K562 (cell line): ENCODE results near the gene LIX1L. TPM values are rescaled to one million over a fixed set of nuclear protein-coding genes. Genes with fewer than 3 reads are reported as not detected.
A peak's percentile ranks its signal among the peaks of the same experiment; 100 is the strongest.

Experiments used
- GTF2E2 ChIP-seq: fragments of 200-800 bp; sonication (Bioruptor generic); IDR thresholded peaks from 2 replicates; pipeline ENCODE4 v1.6.1; 2016; ENCODE audit warnings: missing genetic modification characterization, missing compliant biosample characterization
- ILF3 ChIP-seq: fragments of 450-650 bp; IDR thresholded peaks from 2 replicates; pipeline ENCODE4 v1.6.1; 2018; ENCODE audit warnings: antibody characterized with exemption, mild to moderate bottlenecking, moderate library complexity, borderline replicate concordance
- MAZ ChIP-seq, 2 experiments: fragments of 450-650 bp in 1 of 2; sonication (generic) in 1 of 2; formaldehyde crosslinking; IDR thresholded peaks in 1 of 2; conservative IDR thresholded peaks in 1 of 2; 2 replicates each; pipeline versions ENCODE4 v1.4.0 to v1.5.0; 2020; ENCODE audit warnings: mild to moderate bottlenecking in 1 of 2, missing genetic modification reagents in 1 of 2
- MYBL2 ChIP-seq, 2 experiments: fragments of 450-650 bp in 1 of 2; sonication (generic) in 1 of 2; formaldehyde crosslinking in 1 of 2; IDR thresholded peaks; 2 replicates each; pipeline versions ENCODE4 v1.6.1 to v1.8.1; 2017 to 2022; ENCODE audit warnings: borderline replicate concordance in 1 of 2, inconsistent platforms in 1 of 2, low read depth in 1 of 2, mild to moderate bottlenecking in 1 of 2, missing genetic modification reagents in 1 of 2, moderate library complexity in 1 of 2
- PHF8 ChIP-seq: fragments of 200-600 bp; sonication (generic); IDR thresholded peaks from 2 replicates; pipeline ENCODE4 v1.6.1; 2012; ENCODE audit warnings: mixed run types, mild to moderate bottlenecking, inconsistent platforms, low read length, moderate library complexity, borderline replicate concordance
- PYGO2 ChIP-seq: fragments of 450-650 bp; IDR thresholded peaks from 2 replicates; pipeline ENCODE4 v1.6.1; 2016; ENCODE audit warnings: mild to moderate bottlenecking, missing genetic modification characterization, moderate library complexity, missing compliant biosample characterization
- RBM39 ChIP-seq: fragments of 200-400 bp; formaldehyde crosslinking; optimal IDR thresholded peaks from 2 replicates; pipeline ENCODE3; 2018; ENCODE audit warnings: low read depth, low read length
- SP1 ChIP-seq: sonication (generic); formaldehyde crosslinking; IDR thresholded peaks from 2 replicates; pipeline ENCODE4 v1.8.1; 2022; ENCODE audit warnings: mild to moderate bottlenecking, missing genetic modification reagents
- SP2 ChIP-seq: IDR thresholded peaks from 2 replicates; pipeline ENCODE4 v1.6.1; 2011; ENCODE audit warnings: mild to moderate bottlenecking, low read depth, low read length, moderate library complexity; ENCODE audit not compliant: poor library complexity, severe bottlenecking; ENCODE audit errors: extremely low read depth
- TAF15 ChIP-seq: fragments of 200-400 bp; formaldehyde crosslinking; IDR thresholded peaks from 2 replicates; pipeline ENCODE4 v1.6.1; 2017; ENCODE audit warnings: mild to moderate bottlenecking, low read depth, low read length, moderate library complexity
- TAF9B ChIP-seq: fragments of 450-650 bp; IDR thresholded peaks from 2 replicates; pipeline ENCODE4 v1.6.1; 2018; ENCODE audit warnings: mild to moderate bottlenecking; ENCODE audit not compliant: partially characterized antibody
- ZKSCAN3 ChIP-seq: fragments of 250-450 bp; sonication (Bioruptor Pico); IDR thresholded peaks from 2 replicates; pipeline ENCODE4 v1.4.0; 2020
- ZNF224 ChIP-seq: sonication (generic); formaldehyde crosslinking; IDR thresholded peaks from 2 replicates; pipeline ENCODE4 v1.8.0; 2022; ENCODE audit warnings: mild to moderate bottlenecking, missing genetic modification reagents
- ZNF644 ChIP-seq: fragments of 200-800 bp; sonication (Bioruptor generic); IDR thresholded peaks from 2 replicates; pipeline ENCODE4 v1.6.1; 2016; ENCODE audit warnings: low read depth, missing genetic modification characterization, missing compliant biosample characterization
- polyA plus RNA-seq, 8 experiments: library from polyadenylated mRNA; depleted of rRNA in 4 of 8; stranded (reverse) in 5 of 8; unstranded in 3 of 8; fragments of >200 nt; fragmentation: Nextera tagmentation in 2 of 8; fragmentation: Illumina TruSeq in 1 of 8; extraction: Ambion mirVana in 2 of 8; extraction: Trizol in 1 of 8; gene quantifications; 2 replicates each; pipeline versions ENCODE4 v1.2.1 to v1.2.3, GENCODE V29; 2011 to 2014; ENCODE audit warnings: inconsistent platforms in 1 of 8, missing spikeins in 1 of 8
- total RNA-seq, 7 experiments: library from RNA; depleted of rRNA in 6 of 7; stranded (reverse); fragments of >200 nt in 6 of 7; fragmentation: Illumina TruSeq in 2 of 7; extraction: Trizol in 2 of 7; gene quantifications; 2 replicates each; pipeline versions ENCODE4 v1.2.1 to v1.2.3, GENCODE V29; 2011 to 2021; ENCODE audit warnings: low replicate concordance in 1 of 7
- TF ChIP-seq, protein P1 (sequence below): fragments of 250-450 bp; sonication (Bioruptor Pico); IDR thresholded peaks from 2 replicates; pipeline ENCODE4 v1.4.0; 2020; ENCODE audit warnings: mild to moderate bottlenecking, moderate library complexity, borderline replicate concordance
- TF ChIP-seq, protein P2 (sequence below): fragments of 200-400 bp; formaldehyde crosslinking; IDR thresholded peaks from 2 replicates; pipeline ENCODE4 v1.6.1; 2017; ENCODE audit warnings: mild to moderate bottlenecking, low read depth, low read length, moderate library complexity
- TF ChIP-seq, protein P3 (sequence below): fragments of 450-650 bp; conservative IDR thresholded peaks from 2 replicates; pipeline ENCODE4 v1.6.1; 2016; ENCODE audit warnings: missing genetic modification characterization, low read depth, mild to moderate bottlenecking, missing compliant biosample characterization, moderate library complexity
- TF ChIP-seq, protein P4 (sequence below): fragments of 450-650 bp; IDR thresholded peaks from 2 replicates; pipeline ENCODE4 v1.6.1; 2016
- TF ChIP-seq, protein P5 (sequence below): fragments of 450-650 bp; formaldehyde crosslinking; IDR thresholded peaks from 2 replicates; pipeline ENCODE4 v1.4.0; 2020; ENCODE audit warnings: mild to moderate bottlenecking, moderate library complexity

The LIX1L gene
- total and polyA plus RNA-seq, 9 of the 15 experiments (the other 6 are each of a cell fraction or from before 2014, with no cell fraction given), result 4.6 to 26.5 (median 12.5) TPM

DNA sequence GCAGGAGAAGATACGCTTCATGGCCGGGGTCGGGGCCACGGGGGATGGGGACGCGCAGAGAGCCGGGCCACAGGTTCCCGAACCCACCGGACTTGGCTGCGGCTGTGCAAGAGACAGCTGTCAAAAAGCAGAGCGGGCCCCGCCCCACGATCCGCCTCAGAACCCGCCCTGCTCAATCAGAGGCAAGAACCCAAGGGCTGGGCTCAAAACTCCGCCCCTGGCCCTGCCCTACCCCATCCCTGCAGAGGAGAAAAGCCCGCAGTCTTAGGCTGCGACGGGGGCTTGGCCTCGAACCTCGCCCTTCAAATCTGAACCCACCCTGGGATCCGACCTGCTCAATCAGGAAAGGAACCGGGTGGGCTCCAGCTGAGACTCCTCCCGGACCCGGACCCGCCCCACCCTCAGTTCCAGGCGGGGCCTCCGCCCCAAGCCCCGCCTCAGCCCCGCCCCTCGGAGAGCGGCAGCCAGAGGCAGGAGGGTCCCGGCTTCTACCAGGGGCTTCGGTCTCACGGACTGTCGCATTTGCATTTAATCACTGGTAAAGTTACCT lies 72.0 kb downstream of the LIX1L start, which contains the start of gene ANKRD35 (continued):
- TF ChIP-seq SP1 (CRISPR knock-in tag) (peak; percentile 68), RBM39 (no peak), ILF3 (no peak), ZNF644 (tag) (no peak), GTF2E2 (tag) (no peak), TAF15 (no peak), PYGO2 (tag) (no peak), SP2 (no peak), MYBL2 (IDR thresholded peaks at IDR 0.05; ENCODE audit: low read depth) (no peak), MYBL2 (CRISPR knock-in tag; IDR thresholded peaks at IDR 0.05; ENCODE audit: borderline replicate concordance) (no peak), ZNF224 (CRISPR knock-in tag) (no peak), MAZ (CRISPR knock-in tag; conservative IDR thresholded peaks at IDR 0.05 in 1 of 2, IDR thresholded peaks at IDR 0.05 in 1 of 2) (peak; percentile 67 to 71; a peak in 3 of 4 replicates), ZKSCAN3 (no peak), TAF9B (no peak), PHF8 (peak; percentile 10; the same call in 1 of the 2 replicates)
- TF ChIP-seq, protein P1, sequence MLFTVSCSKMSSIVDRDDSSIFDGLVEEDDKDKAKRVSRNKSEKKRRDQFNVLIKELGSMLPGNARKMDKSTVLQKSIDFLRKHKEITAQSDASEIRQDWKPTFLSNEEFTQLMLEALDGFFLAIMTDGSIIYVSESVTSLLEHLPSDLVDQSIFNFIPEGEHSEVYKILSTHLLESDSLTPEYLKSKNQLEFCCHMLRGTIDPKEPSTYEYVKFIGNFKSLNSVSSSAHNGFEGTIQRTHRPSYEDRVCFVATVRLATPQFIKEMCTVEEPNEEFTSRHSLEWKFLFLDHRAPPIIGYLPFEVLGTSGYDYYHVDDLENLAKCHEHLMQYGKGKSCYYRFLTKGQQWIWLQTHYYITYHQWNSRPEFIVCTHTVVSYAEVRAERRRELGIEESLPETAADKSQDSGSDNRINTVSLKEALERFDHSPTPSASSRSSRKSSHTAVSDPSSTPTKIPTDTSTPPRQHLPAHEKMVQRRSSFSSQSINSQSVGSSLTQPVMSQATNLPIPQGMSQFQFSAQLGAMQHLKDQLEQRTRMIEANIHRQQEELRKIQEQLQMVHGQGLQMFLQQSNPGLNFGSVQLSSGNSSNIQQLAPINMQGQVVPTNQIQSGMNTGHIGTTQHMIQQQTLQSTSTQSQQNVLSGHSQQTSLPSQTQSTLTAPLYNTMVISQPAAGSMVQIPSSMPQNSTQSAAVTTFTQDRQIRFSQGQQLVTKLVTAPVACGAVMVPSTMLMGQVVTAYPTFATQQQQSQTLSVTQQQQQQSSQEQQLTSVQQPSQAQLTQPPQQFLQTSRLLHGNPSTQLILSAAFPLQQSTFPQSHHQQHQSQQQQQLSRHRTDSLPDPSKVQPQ (CRISPR knock-in tag), result no peak
- TF ChIP-seq, protein P2, sequence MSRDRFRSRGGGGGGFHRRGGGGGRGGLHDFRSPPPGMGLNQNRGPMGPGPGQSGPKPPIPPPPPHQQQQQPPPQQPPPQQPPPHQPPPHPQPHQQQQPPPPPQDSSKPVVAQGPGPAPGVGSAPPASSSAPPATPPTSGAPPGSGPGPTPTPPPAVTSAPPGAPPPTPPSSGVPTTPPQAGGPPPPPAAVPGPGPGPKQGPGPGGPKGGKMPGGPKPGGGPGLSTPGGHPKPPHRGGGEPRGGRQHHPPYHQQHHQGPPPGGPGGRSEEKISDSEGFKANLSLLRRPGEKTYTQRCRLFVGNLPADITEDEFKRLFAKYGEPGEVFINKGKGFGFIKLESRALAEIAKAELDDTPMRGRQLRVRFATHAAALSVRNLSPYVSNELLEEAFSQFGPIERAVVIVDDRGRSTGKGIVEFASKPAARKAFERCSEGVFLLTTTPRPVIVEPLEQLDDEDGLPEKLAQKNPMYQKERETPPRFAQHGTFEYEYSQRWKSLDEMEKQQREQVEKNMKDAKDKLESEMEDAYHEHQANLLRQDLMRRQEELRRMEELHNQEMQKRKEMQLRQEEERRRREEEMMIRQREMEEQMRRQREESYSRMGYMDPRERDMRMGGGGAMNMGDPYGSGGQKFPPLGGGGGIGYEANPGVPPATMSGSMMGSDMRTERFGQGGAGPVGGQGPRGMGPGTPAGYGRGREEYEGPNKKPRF, result no peak
- TF ChIP-seq, protein P3, sequence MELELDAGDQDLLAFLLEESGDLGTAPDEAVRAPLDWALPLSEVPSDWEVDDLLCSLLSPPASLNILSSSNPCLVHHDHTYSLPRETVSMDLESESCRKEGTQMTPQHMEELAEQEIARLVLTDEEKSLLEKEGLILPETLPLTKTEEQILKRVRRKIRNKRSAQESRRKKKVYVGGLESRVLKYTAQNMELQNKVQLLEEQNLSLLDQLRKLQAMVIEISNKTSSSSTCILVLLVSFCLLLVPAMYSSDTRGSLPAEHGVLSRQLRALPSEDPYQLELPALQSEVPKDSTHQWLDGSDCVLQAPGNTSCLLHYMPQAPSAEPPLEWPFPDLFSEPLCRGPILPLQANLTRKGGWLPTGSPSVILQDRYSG (tag), result no peak
- TF ChIP-seq, protein P4, sequence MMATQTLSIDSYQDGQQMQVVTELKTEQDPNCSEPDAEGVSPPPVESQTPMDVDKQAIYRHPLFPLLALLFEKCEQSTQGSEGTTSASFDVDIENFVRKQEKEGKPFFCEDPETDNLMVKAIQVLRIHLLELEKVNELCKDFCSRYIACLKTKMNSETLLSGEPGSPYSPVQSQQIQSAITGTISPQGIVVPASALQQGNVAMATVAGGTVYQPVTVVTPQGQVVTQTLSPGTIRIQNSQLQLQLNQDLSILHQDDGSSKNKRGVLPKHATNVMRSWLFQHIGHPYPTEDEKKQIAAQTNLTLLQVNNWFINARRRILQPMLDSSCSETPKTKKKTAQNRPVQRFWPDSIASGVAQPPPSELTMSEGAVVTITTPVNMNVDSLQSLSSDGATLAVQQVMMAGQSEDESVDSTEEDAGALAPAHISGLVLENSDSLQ, result peak; percentile 79
- TF ChIP-seq, protein P5, sequence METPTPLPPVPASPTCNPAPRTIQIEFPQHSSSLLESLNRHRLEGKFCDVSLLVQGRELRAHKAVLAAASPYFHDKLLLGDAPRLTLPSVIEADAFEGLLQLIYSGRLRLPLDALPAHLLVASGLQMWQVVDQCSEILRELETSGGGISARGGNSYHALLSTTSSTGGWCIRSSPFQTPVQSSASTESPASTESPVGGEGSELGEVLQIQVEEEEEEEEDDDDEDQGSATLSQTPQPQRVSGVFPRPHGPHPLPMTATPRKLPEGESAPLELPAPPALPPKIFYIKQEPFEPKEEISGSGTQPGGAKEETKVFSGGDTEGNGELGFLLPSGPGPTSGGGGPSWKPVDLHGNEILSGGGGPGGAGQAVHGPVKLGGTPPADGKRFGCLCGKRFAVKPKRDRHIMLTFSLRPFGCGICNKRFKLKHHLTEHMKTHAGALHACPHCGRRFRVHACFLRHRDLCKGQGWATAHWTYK (CRISPR knock-in tag), result no peak
